CD4-positive, CD25-positive, alpha-beta regulatory T cell (primary cell): Measurements from ENCODE around the gene IFIT3. TPM values are rescaled to one million over a fixed set of nuclear protein-coding genes. Genes with fewer than 3 reads are reported as not detected.
A peak's percentile ranks its signal among the peaks of the same experiment; 100 is the strongest.

ENCODE experiments used
- ATAC-seq, 2 donors: fragments of 150-1000 bp; cut with Tn5 transposase; one replicate each; pipeline ENCODE4 v1.10.0; 2021; ENCODE audit warnings: low read depth in 2 of 2, moderate number of reproducible peaks in 2 of 2, moderate library complexity in 1 of 2
- DNase-seq, 3 donors: peaks; one replicate each; pipeline versions ENCODE4 v3.0.0 to v3.0.0-alpha.2; 2012 to 2022; ENCODE audit warnings: mixed read lengths in 1 of 3
- H3K27ac ChIP-seq: one replicate; pipeline ENCODE4 v1.7.0; 2013; ENCODE audit warnings: mild to moderate bottlenecking, low read length; ENCODE audit not compliant: insufficient read depth, poor library complexity, severe bottlenecking
- H3K27me3 ChIP-seq: one replicate; pipeline ENCODE4 v1.7.0; 2013; ENCODE audit warnings: low read length; ENCODE audit not compliant: control insufficient read depth, insufficient read depth
- H3K36me3 ChIP-seq: one replicate; pipeline ENCODE4 v1.7.0; 2013; ENCODE audit warnings: mild to moderate bottlenecking, low read length, moderate library complexity; ENCODE audit not compliant: control insufficient read depth, insufficient read depth
- H3K4me1 ChIP-seq: 2 replicates; pipeline ENCODE4 v1.7.0; 2013; ENCODE audit warnings: mild to moderate bottlenecking, low read length; ENCODE audit not compliant: insufficient read depth, control insufficient read depth, poor library complexity, severe bottlenecking
- H3K4me3 ChIP-seq: one replicate; pipeline ENCODE4 v1.7.0; 2013; ENCODE audit warnings: low read depth, mild to moderate bottlenecking, low read length, moderate library complexity
- H3K9me3 ChIP-seq, 2 experiments: 1 replicate in 1 of 2; 2 replicates in 1 of 2; pipeline ENCODE4 v1.7.0; 2013; ENCODE audit warnings: low read length in 2 of 2, mild to moderate bottlenecking in 1 of 2, moderate library complexity in 1 of 2; ENCODE audit not compliant: control insufficient read depth in 2 of 2
- H3K27ac Mint-ChIP-seq, 3 donors: one replicate each; pipeline ENCODE4 v1.8.0; 2020 to 2022; ENCODE audit warnings: mild to moderate bottlenecking in 3 of 3, mixed read lengths in 3 of 3, moderate library complexity in 2 of 3
- H3K27me3 Mint-ChIP-seq: one replicate; pipeline ENCODE4 v1.8.0; 2022; ENCODE audit warnings: mild to moderate bottlenecking, mixed read lengths
- H3K36me3 Mint-ChIP-seq: one replicate; pipeline ENCODE4 v1.8.0; 2020; ENCODE audit warnings: mixed read lengths
- H3K4me1 Mint-ChIP-seq, 4 donors: one replicate each; pipeline ENCODE4 v1.8.0; 2020 to 2022; ENCODE audit warnings: mixed read lengths in 4 of 4, mild to moderate bottlenecking in 1 of 4
- H3K4me3 Mint-ChIP-seq, 4 donors: one replicate each; pipeline ENCODE4 v1.8.0; 2020 to 2022; ENCODE audit warnings: mild to moderate bottlenecking in 4 of 4, mixed read lengths in 4 of 4, moderate library complexity in 3 of 4
- H3K9me3 Mint-ChIP-seq, 7 donors: one replicate each; pipeline ENCODE4 v1.8.0; 2020 to 2022; ENCODE audit warnings: mixed read lengths in 7 of 7, mild to moderate bottlenecking in 3 of 7, moderate library complexity in 2 of 7
- polyA plus RNA-seq, 4 donors: library from polyadenylated mRNA; unstranded; fragments of 300-500 nt; fragmentation: Illumina TruSeq; gene quantifications; one replicate each; pipeline ENCODE4 v1.2.3, GENCODE V29; 2021
- total RNA-seq: library from RNA; stranded (reverse); gene quantifications from one replicate; pipeline ENCODE4 v1.2.3, GENCODE V29; 2022

IFIT3 gene
- total and polyA plus RNA-seq, 5 donors from 2014 or later: 9.0 to 25.9 (median 13.8) TPM

- H3K27ac ChIP-seq: no peak overlapping the region
- Mint-ChIP-seq H3K4me1 (peaks cover 4 to 18% (median 9%) of the 10 kb centered on the region in 4 donors), H3K27me3 (no peaks in the 10 kb centered on the region), H3K36me3 (no peaks in the 10 kb centered on the region), H3K9me3 (peaks cover 0 to 3% (median 0%) of the 10 kb centered on the region in 7 donors), H3K27ac (no peak overlapping the region), H3K4me3 (no peak overlapping the region)
- no peaks in the 10 kb centered on the region for H3K9me3 ChIP-seq
- no peak for ATAC-seq
- no peaks in the 10 kb centered on the region for H3K27me3 ChIP-seq
- no peak overlapping the region for H3K4me3 ChIP-seq
- H3K4me1 ChIP-seq: no peaks in the 10 kb centered on the region
- no peaks in the 10 kb centered on the region for H3K36me3 ChIP-seq
- peak in 1 of 3 donors; percentile 35 for DNase-seq
These were observed 39.7 kb downstream of the IFIT3 start for GRCh38 chr10:89367529-89367928.

DNA sequence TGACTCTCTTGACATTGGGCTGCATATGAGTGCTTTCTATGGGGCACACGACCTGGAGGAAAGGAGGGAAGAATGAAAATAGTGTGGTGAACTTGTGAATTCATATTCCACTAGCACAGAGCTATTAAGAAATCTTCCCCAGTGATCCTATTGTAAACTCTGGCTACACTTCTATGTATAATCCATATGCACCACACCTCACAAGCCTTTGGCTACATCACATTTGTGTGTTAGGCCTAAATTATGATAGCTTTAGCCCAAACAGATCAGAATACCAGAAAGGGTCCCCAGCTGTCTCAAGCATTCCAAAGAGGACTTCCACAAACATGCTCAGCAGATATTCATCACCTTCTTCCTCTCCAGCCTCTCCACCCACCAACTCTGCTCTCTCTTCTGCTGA is 40.3 kb downstream of the IFIT3 start:
- H3K9me3 ChIP-seq: no peaks in the 10 kb centered on the region
- Mint-ChIP-seq H3K36me3 (no peaks in the 10 kb centered on the region), H3K9me3 (peaks cover 0 to 3% (median 0%) of the 10 kb centered on the region in 7 donors), H3K27me3 (no peaks in the 10 kb centered on the region), H3K4me1 (peaks cover 4 to 14% (median 9%) of the 10 kb centered on the region in 4 donors), H3K27ac (peak overlapping the region in 1 of 3 donors; percentile 23), H3K4me3 (no peak overlapping the region)
- no peaks in the 10 kb centered on the region for H3K36me3 ChIP-seq
- DNase-seq: no peak
- no peak overlapping the region for H3K4me3 ChIP-seq
- no peaks in the 10 kb centered on the region for H3K4me1 ChIP-seq
- H3K27me3 ChIP-seq: no peaks in the 10 kb centered on the region
- no peak for ATAC-seq
- no peak overlapping the region for H3K27ac ChIP-seq

GRCh38 chr10:89369156-89370105 is 41.6 kb downstream of the IFIT3 start:
- H3K27me3 Mint-ChIP-seq: no peaks in the 10 kb centered on the region
- Histone ChIP-seq H3K9me3 (no peaks in the 10 kb centered on the region), H3K27me3 (no peaks in the 10 kb centered on the region), H3K4me1 (no peaks in the 10 kb centered on the region), H3K27ac (no peak overlapping the region), H3K4me3 (no peak overlapping the region), H3K36me3 (no peaks in the 10 kb centered on the region)
- DNase-seq: peak in 2 of 3 donors; percentile 17 to 45
- no peak overlapping the region for H3K4me3 Mint-ChIP-seq
- no peaks in the 10 kb centered on the region for H3K36me3 Mint-ChIP-seq
- H3K4me1 Mint-ChIP-seq: peaks cover 4 to 8% (median 7%) of the 10 kb centered on the region in 4 donors
- H3K27ac Mint-ChIP-seq: peak overlapping the region in 1 of 3 donors; percentile 39
- peaks cover 0 to 3% (median 0%) of the 10 kb centered on the region in 7 donors for H3K9me3 Mint-ChIP-seq
- ATAC-seq: no peak

DNA sequence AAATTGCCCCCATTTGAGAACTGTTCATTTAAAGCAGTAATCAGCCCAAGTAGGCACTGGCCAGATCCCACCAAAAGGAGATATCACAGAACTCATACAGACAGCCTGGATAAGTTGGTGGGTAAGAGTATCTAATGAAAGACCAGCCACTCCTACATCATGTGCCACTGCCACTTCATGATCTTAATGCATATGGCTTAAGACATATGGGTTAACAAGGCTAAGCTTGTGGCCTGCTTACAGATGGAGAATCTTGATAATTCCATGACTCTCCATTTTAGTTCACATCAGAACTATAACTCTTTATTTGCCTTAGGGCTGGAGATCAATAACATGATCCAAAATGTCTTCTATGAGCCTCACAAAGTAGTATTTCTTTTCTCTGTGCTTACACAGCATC is 43.3 kb downstream of the IFIT3 start:
- Mint-ChIP-seq H3K27ac (no peak overlapping the region), H3K36me3 (no peaks in the 10 kb centered on the region), H3K4me3 (no peak overlapping the region), H3K4me1 (peaks cover 3 to 7% (median 4%) of the 10 kb centered on the region in 4 donors), H3K27me3 (no peaks in the 10 kb centered on the region), H3K9me3 (peaks cover 0 to 3% (median 0%) of the 10 kb centered on the region in 7 donors)
- no peak overlapping the region for H3K4me3 ChIP-seq
- H3K9me3 ChIP-seq: no peaks in the 10 kb centered on the region
- no peak overlapping the region for H3K27ac ChIP-seq
- no peaks in the 10 kb centered on the region for H3K4me1 ChIP-seq
- no peaks in the 10 kb centered on the region for H3K27me3 ChIP-seq
- DNase-seq: no peak
- no peak for ATAC-seq
- no peaks in the 10 kb centered on the region for H3K36me3 ChIP-seq

DNA sequence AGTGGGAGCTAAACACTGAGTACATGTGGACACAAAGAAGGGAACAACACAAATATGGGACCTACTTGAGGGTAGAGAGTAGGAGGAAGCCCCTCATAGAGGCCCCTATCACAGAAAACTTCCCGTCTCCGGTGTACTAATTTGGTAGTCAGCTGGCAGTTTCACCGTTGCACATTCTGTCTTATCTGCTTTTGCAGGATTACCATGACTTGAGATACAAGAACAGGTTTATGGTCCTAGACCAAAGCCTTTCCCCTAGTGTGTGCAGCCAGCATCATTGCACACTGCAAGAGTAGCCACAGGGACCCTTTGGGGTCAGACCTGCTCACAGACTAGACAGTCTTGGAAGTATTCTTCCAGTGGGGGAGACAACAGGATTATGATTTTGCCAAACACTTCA is 44.2 kb downstream of the IFIT3 start:
- Mint-ChIP-seq H3K4me3 (no peak overlapping the region), H3K4me1 (peaks cover 3 to 7% (median 4%) of the 10 kb centered on the region in 4 donors), H3K9me3 (peaks cover 0 to 1% (median 0%) of the 10 kb centered on the region in 7 donors), H3K27ac (no peak overlapping the region), H3K27me3 (no peaks in the 10 kb centered on the region), H3K36me3 (no peaks in the 10 kb centered on the region)
- Histone ChIP-seq H3K36me3 (no peaks in the 10 kb centered on the region), H3K27me3 (no peaks in the 10 kb centered on the region), H3K4me3 (no peak overlapping the region), H3K27ac (no peak overlapping the region), H3K9me3 (no peaks in the 10 kb centered on the region), H3K4me1 (no peaks in the 10 kb centered on the region)
- no peak for ATAC-seq
- DNase-seq: no peak

DNA sequence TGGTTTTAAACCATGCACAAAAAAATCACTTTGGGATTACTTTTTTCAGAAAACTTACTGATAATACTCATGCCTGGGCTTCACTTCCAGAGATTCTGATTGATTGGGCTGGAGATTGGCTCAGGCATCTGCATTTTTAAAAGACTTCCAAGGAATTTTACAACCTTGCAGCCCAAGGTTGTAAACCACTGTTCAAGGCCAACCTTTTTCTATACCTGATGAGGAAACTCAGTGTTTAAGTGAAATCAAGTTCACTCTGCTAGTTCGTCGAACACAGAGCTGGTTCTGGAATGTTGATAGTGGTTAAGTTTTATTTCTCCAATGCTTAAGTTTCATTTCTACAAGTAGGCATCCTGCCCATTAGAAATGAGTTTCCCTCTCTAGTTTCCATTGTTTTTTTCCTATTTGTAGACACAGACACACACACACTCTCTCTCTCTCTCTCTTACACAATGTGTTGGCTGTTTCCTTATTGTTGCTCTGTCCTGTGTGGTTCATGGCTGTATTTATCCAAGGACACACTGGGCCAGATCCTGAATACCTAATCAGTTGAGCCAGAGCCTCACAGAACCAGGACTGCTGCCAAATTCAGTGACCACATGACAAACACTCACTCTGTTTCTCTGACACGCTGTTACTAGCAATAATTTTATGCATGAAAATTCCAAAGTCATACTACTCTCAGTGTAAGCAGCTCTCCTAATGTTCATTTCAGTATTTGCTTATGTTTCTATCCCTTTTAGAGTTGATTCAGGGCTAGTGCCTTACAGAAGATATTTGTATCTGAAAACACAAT is 46.3 kb downstream of the IFIT3 start:
- H3K4me3 ChIP-seq: no peak overlapping the region
- Mint-ChIP-seq H3K36me3 (no peaks in the 10 kb centered on the region), H3K27ac (peak overlapping the region in 1 of 3 donors; percentile 4), H3K4me1 (peaks cover 0 to 1% (median 0%) of the 10 kb centered on the region in 4 donors), H3K9me3 (no peaks in the 10 kb centered on the region), H3K27me3 (no peaks in the 10 kb centered on the region), H3K4me3 (no peak overlapping the region)
- ATAC-seq: no peak
- H3K36me3 ChIP-seq: no peaks in the 10 kb centered on the region
- H3K27me3 ChIP-seq: no peaks in the 10 kb centered on the region
- no peaks in the 10 kb centered on the region for H3K9me3 ChIP-seq
- no peak overlapping the region for H3K27ac ChIP-seq
- no peak for DNase-seq
- no peaks in the 10 kb centered on the region for H3K4me1 ChIP-seq

GRCh38 chr10:89374713-89375141 is 46.9 kb downstream of the IFIT3 start:
- no peaks in the 10 kb centered on the region for H3K27me3 ChIP-seq
- H3K9me3 ChIP-seq: no peaks in the 10 kb centered on the region
- ATAC-seq (no peak), DNase-seq (no peak)
- H3K4me3 ChIP-seq: no peak overlapping the region
- H3K36me3 ChIP-seq: no peaks in the 10 kb centered on the region
- Mint-ChIP-seq H3K4me1 (no peaks in the 10 kb centered on the region), H3K27ac (no peak overlapping the region), H3K36me3 (no peaks in the 10 kb centered on the region), H3K4me3 (no peak overlapping the region), H3K27me3 (no peaks in the 10 kb centered on the region), H3K9me3 (no peaks in the 10 kb centered on the region)
- H3K4me1 ChIP-seq: no peaks in the 10 kb centered on the region
- H3K27ac ChIP-seq: no peak overlapping the region
